ENCODE measurements around the gene DISP2.

DISP2 gene, protein sequence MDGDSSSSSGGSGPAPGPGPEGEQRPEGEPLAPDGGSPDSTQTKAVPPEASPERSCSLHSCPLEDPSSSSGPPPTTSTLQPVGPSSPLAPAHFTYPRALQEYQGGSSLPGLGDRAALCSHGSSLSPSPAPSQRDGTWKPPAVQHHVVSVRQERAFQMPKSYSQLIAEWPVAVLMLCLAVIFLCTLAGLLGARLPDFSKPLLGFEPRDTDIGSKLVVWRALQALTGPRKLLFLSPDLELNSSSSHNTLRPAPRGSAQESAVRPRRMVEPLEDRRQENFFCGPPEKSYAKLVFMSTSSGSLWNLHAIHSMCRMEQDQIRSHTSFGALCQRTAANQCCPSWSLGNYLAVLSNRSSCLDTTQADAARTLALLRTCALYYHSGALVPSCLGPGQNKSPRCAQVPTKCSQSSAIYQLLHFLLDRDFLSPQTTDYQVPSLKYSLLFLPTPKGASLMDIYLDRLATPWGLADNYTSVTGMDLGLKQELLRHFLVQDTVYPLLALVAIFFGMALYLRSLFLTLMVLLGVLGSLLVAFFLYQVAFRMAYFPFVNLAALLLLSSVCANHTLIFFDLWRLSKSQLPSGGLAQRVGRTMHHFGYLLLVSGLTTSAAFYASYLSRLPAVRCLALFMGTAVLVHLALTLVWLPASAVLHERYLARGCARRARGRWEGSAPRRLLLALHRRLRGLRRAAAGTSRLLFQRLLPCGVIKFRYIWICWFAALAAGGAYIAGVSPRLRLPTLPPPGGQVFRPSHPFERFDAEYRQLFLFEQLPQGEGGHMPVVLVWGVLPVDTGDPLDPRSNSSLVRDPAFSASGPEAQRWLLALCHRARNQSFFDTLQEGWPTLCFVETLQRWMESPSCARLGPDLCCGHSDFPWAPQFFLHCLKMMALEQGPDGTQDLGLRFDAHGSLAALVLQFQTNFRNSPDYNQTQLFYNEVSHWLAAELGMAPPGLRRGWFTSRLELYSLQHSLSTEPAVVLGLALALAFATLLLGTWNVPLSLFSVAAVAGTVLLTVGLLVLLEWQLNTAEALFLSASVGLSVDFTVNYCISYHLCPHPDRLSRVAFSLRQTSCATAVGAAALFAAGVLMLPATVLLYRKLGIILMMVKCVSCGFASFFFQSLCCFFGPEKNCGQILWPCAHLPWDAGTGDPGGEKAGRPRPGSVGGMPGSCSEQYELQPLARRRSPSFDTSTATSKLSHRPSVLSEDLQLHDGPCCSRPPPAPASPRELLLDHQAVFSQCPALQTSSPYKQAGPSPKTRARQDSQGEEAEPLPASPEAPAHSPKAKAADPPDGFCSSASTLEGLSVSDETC (N-terminal part only)

DNA sequence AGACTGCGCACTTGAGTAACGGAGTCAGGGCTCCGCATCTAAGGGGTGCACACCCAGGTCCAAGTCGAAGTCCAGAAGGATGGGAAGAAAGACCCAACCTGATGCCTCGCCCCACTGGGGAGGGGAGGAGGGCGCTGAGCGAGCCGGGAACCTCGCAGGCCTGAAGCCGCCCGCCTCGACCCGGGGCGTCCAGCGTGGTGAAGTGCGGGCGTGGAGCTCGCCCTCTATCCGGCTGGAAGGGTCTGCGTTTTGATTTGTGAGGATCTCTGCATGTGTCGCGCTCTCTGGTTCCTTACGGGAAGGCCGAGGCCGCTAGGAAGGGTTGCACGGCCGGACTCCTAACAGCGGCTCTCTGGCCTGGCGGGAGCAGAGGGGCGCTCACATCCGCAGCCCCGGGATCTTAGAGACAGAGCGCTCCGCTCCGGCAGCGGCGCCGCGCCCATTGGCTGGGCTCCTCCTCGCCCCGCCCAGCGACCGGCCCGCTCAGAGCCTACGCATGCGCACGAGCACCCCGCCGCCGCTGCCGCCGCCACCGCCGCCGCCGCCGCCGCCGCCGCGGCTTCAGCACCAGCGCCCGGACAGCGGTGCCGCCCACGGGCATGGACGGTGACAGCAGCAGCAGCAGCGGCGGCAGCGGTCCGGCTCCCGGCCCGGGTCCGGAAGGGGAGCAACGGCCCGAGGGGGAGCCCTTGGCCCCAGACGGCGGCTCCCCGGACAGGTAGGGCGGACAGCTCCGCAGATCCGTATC, at the start of gene DISP2:
Gene DISP2 (plus strand): TSS at position 497 of the 748 bp plus-strand sequence. CDS start 103 bp downstream, at position 600.
- DNase-seq, result peak in 13 of 14 donors; percentile 49 to 90 (median 77)

DNA sequence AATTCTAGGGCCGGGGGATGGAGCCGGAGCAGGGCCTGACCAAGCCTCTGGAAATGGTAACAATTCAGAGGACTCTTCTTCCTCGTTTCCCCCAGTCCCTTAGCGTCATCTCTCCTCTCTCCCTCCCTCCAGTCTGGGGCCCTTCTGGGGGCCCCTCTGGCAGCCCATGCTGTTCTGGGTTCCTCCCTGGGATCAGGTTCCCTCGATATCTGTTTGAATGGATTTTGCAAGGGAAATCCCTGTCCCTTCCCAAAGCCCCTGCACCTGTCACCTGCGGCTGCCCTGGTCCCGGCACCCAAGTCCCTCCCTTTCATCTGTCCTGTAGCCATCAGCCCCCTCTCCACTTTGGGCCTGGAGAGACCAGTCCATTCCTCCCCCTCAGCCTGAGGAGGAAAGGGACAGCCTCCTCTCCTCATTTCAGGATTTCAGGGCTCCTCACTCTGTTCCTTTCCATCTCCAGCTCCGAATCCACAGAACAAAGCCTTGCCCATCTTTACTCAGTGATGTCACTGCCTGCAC, 48.6 kb upstream of the DISP2 start:
- no peak for DNase-seq

GRCh38 chr15:40310001-40310959, 47.7 kb upstream of the DISP2 start:
- DNase-seq, result peak in 7 of 14 donors; percentile 14 to 60 (median 31)

DNA sequence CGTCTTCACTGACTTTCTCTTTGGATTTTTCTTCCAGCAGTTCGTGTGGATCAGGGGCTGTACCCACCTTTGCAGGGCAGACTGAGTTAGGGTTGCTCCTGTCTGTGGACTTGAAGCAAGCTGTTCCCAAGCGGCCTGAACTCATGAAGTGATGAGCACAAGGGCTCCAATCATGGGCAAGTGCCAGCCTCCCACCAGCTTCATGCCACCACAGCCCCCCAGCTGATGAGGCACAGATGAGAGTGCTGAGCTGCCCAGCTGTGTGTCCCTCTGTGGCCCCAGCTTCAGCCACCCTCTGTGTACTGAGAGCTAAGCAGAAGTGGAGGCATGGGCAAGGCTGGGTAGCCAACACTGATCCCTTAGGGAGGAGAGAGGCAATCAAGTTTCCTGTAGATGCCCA, 47.0 kb upstream of the DISP2 start:
- DNase-seq, result no peak

GRCh38 chr15:40312370-40313158, 45.5 kb upstream of the DISP2 start:
- no peak for DNase-seq

GRCh38 chr15:40313531-40314398, 44.3 kb upstream of the DISP2 start:
- peak in 3 of 14 donors; percentile 15 to 64 (median 16) for DNase-seq

GRCh38 chr15:40314723-40315276, 43.2 kb upstream of the DISP2 start:
- no peak for DNase-seq

DNA sequence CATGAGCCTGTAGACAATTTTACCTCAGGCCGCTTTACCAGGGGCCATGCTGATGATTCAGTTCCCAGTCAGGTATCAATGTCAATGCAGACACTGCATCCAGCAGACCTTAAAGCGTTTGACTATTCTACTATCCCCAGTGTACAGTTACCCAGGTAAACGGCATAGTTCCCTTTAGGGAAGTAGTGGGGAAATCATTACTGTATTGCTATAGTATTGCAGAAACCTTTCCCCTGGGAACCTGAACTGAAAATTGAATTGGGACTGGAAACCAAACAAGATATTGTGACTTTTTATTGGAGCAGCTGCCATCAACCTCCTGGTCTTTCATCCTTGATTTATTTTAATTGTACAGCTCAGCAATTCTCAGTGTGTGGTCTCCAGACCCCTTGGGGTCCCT, 41.1 kb upstream of the DISP2 start:
- no peak for DNase-seq

DNA sequence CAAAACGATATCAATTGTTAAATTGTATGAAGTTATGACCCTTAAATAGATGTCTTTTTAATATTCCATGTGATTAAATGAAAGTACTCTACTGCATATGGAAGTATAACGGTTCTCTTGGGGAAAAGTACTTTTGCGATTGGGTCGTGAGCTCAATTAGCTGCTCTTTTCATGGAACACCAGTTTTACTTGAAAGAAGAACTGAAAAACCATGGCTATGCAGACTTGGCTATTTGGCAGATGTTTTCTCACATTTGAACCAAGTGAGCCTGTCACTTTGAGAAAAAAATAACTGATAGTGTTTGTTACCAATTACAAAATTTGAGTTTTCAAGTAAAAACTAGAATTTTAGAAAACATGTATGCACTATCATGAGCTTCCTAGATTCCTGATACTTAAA, 40.4 kb upstream of the DISP2 start:
- no peak for DNase-seq

DNA sequence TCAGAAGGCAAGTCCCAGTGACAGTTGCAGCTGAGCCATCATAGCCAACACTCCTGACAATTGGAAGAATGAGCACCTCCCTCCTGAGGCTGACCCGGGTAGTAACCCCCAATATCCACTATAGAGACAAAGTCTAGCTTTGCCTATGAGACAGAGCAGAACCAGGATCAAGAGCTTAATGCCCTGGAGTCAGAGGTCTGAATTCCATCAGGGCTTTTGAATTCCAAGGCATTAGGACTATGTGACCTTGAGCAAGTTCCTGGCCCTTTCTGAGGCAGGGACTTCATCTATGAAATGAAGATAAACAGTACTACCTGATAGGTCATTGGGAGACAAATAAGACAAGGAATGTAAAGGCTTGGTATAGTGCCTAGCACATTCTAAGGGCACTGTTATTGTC, 37.6 kb upstream of the DISP2 start:
- no peak for DNase-seq

GRCh38 chr15:40320931-40321371, 37.1 kb upstream of the DISP2 start:
- DNase-seq, result peak in 6 of 14 donors; percentile 15 to 64 (median 30)

DNA sequence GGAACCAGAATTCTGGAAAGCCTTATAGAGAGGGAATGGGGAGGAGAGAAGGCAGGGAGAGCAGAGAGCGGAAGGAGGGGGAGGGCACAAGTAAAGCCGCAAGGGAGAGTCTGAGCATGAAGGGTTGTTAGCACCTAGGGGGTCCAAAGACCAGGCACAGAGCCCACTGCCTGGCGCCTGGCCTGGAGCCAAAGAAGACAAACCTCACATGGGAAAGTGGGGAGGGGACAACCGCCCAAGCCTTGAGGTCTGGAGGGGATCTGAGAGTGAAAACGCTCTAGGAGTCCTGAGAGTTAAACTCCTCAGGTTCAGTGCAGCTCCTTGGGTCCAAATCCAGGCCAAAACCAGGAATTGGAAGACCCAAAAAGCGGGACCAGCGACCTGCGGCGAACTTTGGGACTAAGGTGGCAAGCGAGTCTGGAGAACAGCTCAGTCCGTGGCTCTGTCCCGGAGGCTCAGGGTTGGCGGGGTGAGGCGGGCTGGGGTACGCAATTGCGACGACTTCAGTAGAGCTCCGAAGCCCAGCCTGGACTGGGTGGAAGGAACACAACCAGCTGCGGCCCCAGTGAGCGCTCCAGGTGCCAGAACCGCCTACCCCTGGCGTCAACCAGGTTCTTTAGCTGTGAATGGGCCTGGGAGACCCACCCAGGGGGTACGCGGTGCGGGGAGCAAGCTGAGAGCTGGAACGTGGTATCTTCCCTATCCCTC, 35.3 kb upstream of the DISP2 start:
- no peak for DNase-seq

- DNase-seq, result peak; percentile 20 to 85 (median 74)
Observed at GRCh38 chr15:40323239-40323952, 34.6 kb upstream of the DISP2 start, which contains the start of gene INAFM2. Gene INAFM2, plus strand, starts transcription at chr15:40323692. Its CDS starts 364 bp downstream, at chr15:40324056.

DNA sequence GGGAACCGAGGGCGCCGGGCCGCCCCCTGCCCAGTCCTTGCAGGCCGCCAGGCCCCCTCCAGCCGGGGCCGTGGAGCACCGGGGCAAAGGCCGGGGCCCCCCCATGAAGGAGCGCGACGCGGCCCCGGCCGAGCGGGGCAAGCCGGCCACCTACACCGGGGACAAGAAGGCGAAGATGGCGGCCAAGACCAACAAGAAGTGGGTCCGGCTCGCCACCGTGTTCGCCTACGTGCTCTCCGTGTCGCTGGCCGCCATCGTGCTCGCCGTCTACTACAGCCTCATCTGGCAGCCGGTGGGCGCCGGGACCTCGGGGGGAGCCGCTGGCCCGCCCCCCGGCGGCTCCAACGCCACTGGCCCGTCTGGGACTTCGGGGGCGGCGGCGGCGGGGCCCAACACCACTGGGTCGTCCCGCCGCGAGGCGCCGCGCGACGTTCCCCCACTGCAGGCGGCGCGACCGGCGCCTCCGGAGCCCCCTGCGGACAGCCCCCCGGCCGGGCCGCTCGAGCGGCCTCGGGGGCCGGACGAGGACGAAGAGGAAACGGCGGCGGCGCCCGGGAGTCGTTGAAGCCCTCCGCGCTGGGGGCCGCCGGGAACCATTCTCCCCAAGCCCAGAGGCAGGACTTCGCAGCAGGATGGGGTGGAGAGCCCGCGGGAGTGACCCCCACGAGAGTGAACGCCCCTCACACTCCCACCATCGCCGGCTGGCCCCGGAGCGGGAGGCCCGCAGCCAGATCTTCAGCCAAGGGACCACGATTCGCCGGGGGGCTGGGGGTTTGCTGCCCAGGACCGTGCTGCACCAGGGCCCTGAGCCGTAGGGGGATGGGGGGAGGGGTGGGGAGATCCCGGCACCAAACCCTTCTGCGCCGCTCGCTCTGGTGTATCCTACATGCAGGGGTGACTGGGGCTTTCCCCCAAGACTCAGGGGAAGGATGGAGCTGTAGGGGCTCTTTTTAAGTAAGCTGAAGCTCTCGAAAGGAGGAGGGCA, 33.8 kb upstream of the DISP2 start:
- DNase-seq, result peak in 4 of 14 donors; percentile 26 to 50 (median 34)

DNA sequence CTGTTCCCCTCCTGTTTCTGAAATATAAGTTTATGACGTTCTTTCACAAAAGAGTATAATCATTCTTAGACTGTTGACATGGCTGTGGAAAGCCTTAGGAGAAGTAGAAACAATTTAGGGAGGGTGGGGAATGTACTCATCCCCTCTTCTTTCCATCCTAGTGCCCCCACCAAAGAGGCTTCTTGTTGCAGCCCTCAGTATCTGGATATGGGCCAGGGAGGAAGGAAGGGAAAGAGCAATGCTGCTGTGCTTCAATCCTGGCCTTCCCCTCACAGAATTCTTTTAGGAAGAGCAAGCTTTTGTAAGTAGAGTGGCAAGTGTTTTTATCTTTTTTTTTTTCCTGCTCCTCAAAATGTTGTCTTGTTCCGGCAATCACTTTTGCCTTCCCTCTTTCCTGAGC, 32.8 kb upstream of the DISP2 start:
- peak in 1 of 14 donors; percentile 36 for DNase-seq

All from C1 segment of cervical spinal cord (tissue), 14 donors.